Bronchial epithelial cell (primary cell): ENCODE data around the gene ATRNL1. TPM values are rescaled to one million over a fixed set of nuclear protein-coding genes. Genes with fewer than 3 reads are reported as not detected.

Experiments used
- DNase-seq: peaks from one replicate; pipeline ENCODE4 v3.0.0-alpha.2; 2010; ENCODE audit warnings: low read depth
- FAIRE-seq: peaks from 2 replicates; lab custom pipeline; 2011; peaks lifted over from hg19 to GRCh38; lab: Jason Lieb, UNC
- H3K27me3 ChIP-seq: 2 replicates; pipeline ENCODE4 v1.5.1; 2011; ENCODE audit warnings: low read length; ENCODE audit not compliant: control insufficient read depth, insufficient read depth
- H3K36me3 ChIP-seq: 2 replicates; pipeline ENCODE4 v1.5.1; 2011; ENCODE audit warnings: low read length; ENCODE audit not compliant: control insufficient read depth, insufficient read depth
- H3K4me3 ChIP-seq: 2 replicates; pipeline ENCODE4 v1.5.1; 2011; ENCODE audit warnings: mild to moderate bottlenecking, low read depth, low read length, control low read depth
- CTCF ChIP-seq: IDR thresholded peaks from 2 replicates; pipeline ENCODE4 v1.5.1; 2011; ENCODE audit warnings: mild to moderate bottlenecking, moderate library complexity, low read length, control low read depth, inconsistent platforms; ENCODE audit not compliant: insufficient read depth, severe bottlenecking
- total RNA-seq: library from RNA; depleted of rRNA; stranded (reverse); fragments of >200 nt; gene quantifications from 2 replicates; pipeline ENCODE4 v1.2.1, GENCODE V29; 2014

Gene ATRNL1
- total RNA-seq, 1 donor from 2014 or later: 0.53 TPM

GRCh38 chr10:115056186-115056585 is 37.0 kb upstream of the ATRNL1 start:
- no peak for TF ChIP-seq CTCF
- H3K4me3 ChIP-seq: no peak overlapping the region
- H3K36me3 ChIP-seq: no peaks in the 10 kb centered on the region
- FAIRE-seq: no peak
- no peaks in the 10 kb centered on the region for H3K27me3 ChIP-seq
- no peak for DNase-seq

DNA sequence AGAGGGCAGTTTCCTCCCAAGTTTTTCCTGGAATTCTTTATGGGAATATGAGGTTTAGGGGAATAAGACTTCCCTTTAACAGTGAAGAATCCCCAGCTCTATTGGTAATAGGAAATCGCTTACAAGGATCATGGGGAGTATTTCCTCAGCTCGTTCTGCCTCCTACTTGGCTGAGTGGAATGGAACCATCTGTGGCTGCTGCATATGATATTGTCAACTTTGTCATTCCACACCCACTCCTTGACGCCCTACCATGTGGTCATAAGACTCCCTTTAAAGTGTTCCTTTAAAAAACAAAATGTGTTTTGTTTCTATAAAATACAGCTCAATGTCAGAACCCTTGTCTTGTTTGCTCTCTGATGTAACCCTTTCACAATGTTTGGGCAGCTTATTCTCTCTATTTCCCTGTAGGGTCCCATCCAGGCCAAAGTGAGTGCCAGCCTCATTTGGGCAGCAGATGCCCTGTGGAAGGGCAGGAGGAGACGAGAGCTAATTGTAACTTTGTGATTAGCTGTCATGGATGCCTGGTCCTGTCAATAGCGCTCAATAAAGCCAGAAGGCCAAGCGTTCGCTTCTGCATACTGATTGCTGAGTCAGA is 33.8 kb upstream of the ATRNL1 start:
- no peak for TF ChIP-seq CTCF
- no peaks in the 10 kb centered on the region for H3K36me3 ChIP-seq
- no peak overlapping the region for H3K4me3 ChIP-seq
- FAIRE-seq (no peak), DNase-seq (no peak)
- no peaks in the 10 kb centered on the region for H3K27me3 ChIP-seq

GRCh38 chr10:115063701-115064658 is 29.2 kb upstream of the ATRNL1 start:
- no peak for DNase-seq
- Histone ChIP-seq H3K4me3 (no peak overlapping the region), H3K36me3 (no peaks in the 10 kb centered on the region), H3K27me3 (no peaks in the 10 kb centered on the region)
- FAIRE-seq: no peak
- TF ChIP-seq CTCF: no peak

GRCh38 chr10:115065801-115066200 is 27.4 kb upstream of the ATRNL1 start:
- Histone ChIP-seq H3K27me3 (no peaks in the 10 kb centered on the region), H3K36me3 (no peaks in the 10 kb centered on the region), H3K4me3 (no peak overlapping the region)
- DNase-seq (no peak), FAIRE-seq (no peak)
- no peak for TF ChIP-seq CTCF

DNA sequence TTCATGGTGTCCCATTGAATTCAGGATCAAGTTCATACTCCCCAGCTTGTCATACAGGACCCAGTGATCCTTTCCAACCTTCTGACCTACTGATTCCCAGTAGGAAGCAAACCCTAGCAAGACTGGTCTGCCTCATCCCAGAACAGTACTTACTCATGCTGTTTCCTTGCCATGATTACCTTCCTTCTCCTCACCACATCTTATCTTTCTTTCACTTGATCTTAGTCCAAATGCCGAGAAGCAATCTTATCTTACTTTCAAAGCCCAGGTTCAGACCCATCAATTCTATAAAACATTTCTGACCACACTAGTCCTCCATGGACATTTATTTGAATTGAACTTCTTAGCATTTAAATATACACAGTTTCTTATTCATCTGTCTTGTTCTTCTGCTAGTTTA is 26.6 kb upstream of the ATRNL1 start:
- Histone ChIP-seq H3K36me3 (no peaks in the 10 kb centered on the region), H3K4me3 (no peak overlapping the region), H3K27me3 (no peaks in the 10 kb centered on the region)
- no peak for TF ChIP-seq CTCF
- FAIRE-seq: no peak
- DNase-seq: no peak
